NOMO-1 treated with dmso at 0.1 percent for 144 hours (cell line): Measurements from ENCODE around the gene C6orf89.
"Not testable (repeated sequence)": the region's sequence is repeated elsewhere in the genome, so short reads cannot be mapped to it uniquely, and the experiment has no call there.

ENCODE experiments used
- DNase-seq: peaks from one replicate; lab custom pipeline; 2025; ENCODE audit not compliant: unreplicated experiment; lab: John Stamatoyannopoulos, UW

The C6orf89 gene

DNA sequence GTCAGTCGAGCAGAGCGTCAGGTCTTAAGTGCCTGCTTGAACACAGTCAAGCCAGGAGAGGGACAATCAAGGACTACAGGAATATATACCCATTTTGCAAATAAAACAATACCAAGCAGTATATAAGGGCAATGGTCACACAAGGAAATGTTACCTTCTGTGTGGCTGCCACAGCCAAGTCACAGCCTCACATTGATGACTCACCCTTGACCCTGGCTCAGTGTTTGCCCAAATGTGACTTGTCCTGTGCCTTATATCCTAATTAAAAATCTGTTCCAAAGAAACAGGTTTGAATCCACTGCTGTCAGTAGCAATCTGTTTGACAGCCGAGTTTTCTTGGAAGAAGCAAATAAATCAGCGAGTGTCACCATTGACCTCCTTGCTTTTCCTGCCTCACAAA is 34.3 kb downstream of the C6orf89 start:
- no peak for DNase-seq

DNA sequence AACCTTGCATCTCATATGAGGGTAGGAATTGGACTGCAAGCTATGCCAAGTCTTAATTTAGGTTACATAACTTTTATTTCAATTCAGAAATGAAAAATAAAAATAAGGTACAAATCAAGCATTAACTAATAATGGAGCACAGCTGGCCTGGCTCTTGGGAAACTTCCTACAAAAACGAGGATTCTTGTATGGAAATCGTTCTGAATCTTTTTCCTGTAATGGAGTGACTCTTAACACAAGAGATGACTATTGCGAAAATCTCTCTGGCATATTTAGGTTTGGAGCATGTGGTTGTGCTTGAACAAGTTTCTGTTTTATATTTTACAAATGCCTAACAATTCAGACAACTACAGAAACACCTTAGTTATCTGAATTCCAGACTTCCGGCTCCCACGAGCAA is 34.8 kb downstream of the C6orf89 start:
- no peak for DNase-seq

DNA sequence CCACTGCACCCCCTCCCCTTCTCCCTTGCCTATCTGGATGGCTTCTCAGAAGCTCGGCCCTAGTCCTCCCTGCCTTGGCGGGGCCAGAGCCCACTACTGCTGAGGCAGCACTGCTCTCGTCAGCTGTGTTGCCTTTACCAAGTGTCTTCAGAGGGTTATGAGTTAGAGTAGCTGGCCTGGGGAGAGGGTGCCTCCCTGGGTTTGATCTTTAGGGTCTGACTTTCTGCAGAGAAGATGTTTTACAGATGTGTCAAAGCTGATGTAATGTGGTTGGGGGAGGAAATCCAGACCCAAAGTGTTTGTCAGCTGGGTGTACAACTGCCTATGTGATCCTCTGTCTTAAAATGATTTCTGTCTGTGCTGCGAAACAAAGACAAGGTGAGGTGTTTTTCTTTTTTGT is 38.4 kb downstream of the C6orf89 start:
- DNase-seq = no peak

- DNase-seq = no peak
These were observed 39.1 kb downstream of the C6orf89 start for GRCh38 chr6:36924778-36925374.

GRCh38 chr6:36925809-36926208 is 40.1 kb downstream of the C6orf89 start:
- DNase-seq = no peak

GRCh38 chr6:36926708-36927513 is 41.2 kb downstream of the C6orf89 start:
- no peak for DNase-seq

DNA sequence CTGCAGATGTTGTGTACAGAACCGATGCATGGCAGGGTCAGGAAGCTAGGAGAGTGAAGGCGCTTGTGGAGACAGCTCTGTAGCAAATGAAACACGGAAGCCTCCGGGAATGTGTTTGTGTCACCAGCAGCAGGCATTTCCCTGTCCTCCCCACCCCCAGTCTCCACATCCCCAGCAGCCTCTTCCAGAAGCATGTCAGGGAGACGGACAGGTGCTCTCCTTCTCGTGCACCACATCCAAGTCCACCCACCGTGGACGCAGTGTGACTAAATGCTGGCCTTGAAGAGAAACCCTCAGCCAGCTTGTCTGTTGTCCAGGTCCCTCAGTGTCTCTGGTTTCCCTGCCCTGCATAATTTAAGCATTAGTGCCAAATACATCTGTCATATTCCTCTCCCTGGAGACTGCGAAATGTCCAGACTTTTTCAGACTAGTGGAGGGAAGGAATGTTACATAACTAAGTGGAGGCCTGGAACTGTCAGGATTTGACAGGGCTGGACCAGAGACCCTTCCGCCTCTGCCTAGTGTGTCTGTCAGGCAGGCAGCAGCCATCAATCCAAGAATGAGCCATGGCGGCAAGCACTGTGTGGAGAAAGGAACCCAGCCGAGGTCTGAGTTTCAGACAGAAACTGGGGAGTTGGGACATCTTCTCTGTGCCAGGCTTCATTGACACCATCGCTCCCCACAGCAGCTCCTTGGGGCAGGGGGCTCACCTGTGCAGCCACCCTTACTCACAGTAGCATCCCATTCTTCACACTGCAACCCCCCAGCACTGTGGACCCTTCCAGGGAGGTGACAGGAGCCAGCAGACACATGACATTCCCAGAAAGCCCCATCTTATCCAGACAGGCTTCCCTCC is 42.2 kb downstream of the C6orf89 start:
- no peak for DNase-seq

DNA sequence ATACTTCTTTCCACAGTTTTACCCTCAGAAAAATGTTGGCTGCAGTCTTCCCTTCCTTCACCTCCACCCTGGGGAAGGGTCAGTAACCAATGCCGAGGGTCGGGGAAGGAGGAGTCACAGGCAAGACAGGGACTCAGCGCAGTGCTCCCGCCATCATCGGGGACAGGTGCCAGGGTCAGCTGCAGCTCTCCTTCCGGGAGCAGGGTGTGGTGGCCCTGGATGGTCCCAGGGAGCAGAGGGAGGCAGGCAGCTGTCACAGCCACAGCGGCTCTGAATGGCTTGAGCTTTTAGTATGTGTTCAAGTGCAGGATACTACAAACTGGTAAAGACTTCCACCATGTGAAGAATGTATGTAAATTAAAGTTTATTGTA is 42.8 kb downstream of the C6orf89 start:
- no peak for DNase-seq

GRCh38 chr6:36929152-36929551 is 43.4 kb downstream of the C6orf89 start:
- no peak for DNase-seq

DNA sequence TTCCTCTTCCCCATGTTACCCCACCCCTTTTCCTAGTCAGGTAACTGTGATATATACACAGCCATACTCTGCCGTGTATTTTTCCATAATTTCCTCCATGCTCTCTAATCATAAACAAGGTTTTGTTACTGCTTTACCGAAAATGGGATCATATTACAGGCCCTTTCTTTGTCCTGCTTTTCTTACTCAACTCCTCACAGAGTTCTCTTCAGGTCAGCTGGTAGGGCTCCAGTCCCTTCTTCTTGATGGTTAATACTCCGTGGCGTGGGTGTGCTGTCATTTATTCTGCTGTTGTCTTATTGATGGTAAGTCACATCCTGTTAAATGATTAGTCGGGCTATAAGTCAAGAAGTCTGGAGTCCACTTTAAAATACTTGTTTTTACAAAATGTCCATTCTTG is 43.9 kb downstream of the C6orf89 start:
- DNase-seq = no peak

GRCh38 chr6:36930483-36930882 is 44.7 kb downstream of the C6orf89 start:
- no peak for DNase-seq

GRCh38 chr6:36933102-36933501 is 47.4 kb downstream of the C6orf89 start:
- DNase-seq = no peak

DNA sequence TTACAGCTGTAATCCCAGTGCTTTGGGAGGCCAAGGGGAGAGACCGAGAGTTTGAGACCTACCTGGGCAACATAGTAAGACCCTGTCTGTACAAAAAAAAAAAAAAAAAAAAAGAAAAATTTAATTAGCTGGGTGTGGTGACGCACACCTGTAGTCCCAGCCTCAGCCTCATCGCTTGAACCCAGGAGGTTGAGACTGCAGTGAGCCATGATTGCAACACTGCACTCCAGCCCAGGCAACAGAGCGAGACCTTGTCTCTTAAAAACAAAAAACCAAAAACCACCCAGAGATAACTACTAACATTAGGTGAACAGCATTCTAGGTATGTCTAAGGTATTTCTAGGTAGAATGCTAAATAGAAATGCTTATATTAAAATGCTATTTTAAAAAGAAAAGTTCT is 47.8 kb downstream of the C6orf89 start:
- no peak for DNase-seq

DNA sequence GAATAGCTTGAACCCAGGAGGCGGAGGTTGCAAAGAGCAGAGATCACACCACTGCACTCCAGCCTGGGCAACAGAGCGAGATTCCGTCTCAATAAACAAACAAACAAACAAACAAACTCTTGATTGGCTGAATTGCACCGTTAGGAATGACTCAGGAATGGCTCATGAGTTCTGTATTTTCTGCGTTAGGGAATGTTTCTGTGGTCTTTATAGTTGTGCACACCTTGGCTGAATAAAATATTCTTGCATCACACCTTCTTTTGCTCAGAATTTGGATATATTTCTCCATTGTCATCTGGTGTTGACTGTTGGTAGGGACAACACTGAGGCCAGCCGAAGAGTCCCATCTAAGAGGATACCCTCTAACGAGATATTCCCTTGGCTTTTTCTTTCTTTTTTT is 49.1 kb downstream of the C6orf89 start:
- DNase-seq = no peak

- DNase-seq = no peak
These were observed 51.1 kb downstream of the C6orf89 start for GRCh38 chr6:36936824-36937223.

GRCh38 chr6:36937896-36938295 is 52.1 kb downstream of the C6orf89 start:
- DNase-seq = no peak

DNA sequence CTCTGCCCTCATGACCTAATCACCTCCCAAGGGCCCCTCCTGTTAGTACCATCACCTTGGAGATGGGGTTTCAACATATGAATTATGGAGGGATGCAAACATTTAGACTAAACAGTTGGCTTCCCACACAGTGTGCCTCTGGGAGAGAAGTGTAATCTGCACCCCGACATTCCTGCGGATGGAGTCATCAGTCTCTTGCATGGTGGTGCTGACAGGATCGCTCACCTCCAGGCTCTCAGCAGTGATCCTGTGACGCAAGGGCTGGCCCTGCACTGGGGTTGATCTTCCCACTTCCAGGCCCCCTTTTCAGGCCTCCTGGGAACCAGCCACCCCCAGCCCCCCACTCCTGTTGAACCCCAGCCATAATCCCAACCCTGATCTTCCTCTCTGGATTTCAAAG is 52.8 kb downstream of the C6orf89 start:
- DNase-seq = no peak

DNA sequence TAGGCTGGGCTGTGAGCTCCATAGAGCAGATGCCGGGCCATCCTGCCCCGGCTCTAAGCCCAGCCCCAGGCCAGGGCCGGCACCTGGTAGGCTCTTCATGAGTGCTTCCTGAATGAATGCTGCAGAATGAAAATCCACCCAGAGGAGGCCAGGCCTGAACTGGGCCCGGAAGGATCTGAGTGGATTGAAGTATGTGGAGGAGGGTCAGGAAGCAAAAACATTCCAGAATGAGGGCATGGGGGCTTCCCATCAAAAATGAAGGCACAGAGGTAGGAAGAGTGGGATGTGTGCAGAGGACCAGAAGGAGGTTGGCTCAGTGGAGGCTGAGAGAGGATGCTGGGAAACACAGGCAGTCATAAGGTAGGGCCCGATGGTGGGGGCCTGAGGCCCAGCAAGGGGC is 53.3 kb downstream of the C6orf89 start:
- DNase-seq = not testable (repeated sequence)

GRCh38 chr6:36940027-36940426 is 54.3 kb downstream of the C6orf89 start:
- DNase-seq = no peak

DNA sequence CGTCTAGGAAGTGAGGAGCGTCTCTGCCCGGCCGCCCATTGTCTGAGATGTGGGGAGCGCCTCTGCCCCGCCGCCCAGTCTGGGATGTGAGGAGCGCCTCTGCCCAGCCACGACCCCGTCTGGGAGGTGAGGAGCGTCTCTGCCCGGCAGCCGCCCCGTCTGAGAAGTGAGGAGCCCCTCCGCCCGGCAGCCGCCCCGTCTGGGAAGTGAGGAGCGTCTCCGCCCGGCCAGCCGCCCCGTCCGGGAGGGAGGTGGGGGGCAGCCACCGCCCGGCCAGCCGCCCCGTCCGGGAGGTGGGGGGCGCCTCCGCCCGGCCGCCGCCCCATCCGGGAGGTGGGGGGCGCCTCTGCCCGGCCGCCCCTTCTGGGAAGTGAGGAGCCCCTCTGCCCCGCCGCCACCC is 55.8 kb downstream of the C6orf89 start:
- not testable (repeated sequence) for DNase-seq

GRCh38 chr6:36942329-36942728 is 56.6 kb downstream of the C6orf89 start:
- not testable (repeated sequence) for DNase-seq

- DNase-seq = no peak
These were observed 58.9 kb downstream of the C6orf89 start for GRCh38 chr6:36944650-36945049.
